GM12878 (cell line): ENCODE data around the gene PELI2. TPM values are rescaled to one million over a fixed set of nuclear protein-coding genes. Genes with fewer than 3 reads are reported as not detected.

ENCODE experiments used
- ATAC-seq: fragments of 200-7000 bp; cut with Tn5 transposase; 3 replicates; pipeline ENCODE4 v1.9.1; 2020; ENCODE audit warnings: mild to moderate bottlenecking, moderate library complexity
- BruUV-seq: library from RNA; stranded (reverse); fragments of 400-500 nt; replicated peaks from 2 replicates; lab custom pipeline; 2021; lab: Mats Ljungman, UMichigan
- CTCF ChIA-PET: fragments of 300-600 bp; sonication (Branson Sonifier 250); formaldehyde crosslinking; extraction: SDS; loops from one replicate; lab custom pipeline; 2021; ENCODE audit warnings: inconsistent platforms; lab: Yijun Ruan, JAX
- POLR2A ChIA-PET: fragments of 350-600 bp; formaldehyde crosslinking; extraction: SDS; loops from one replicate; lab custom pipeline; 2021; ENCODE audit warnings: inconsistent platforms; lab: Charles Lee
- RAD21 ChIA-PET: fragments of 300-600 bp; sonication (Branson Sonifier 250); formaldehyde crosslinking; loops from one replicate; lab custom pipeline; 2023; ENCODE audit warnings: antibody characterized with exemption; ENCODE audit not compliant: unreplicated experiment; lab: Charles Lee
- SMC1A ChIA-PET: fragments of 300-600 bp; sonication (Branson Sonifier 250); formaldehyde crosslinking; loops from one replicate; lab custom pipeline; 2023; ENCODE audit not compliant: unreplicated experiment, uncharacterized antibody; lab: Charles Lee
- DNase-seq: peaks from one replicate; pipeline ENCODE4 v3.0.0-alpha.2; 2011; ENCODE audit warnings: low read depth, low spot score
- FAIRE-seq: peaks from 3 replicates; lab custom pipeline; 2011; peaks lifted over from hg19 to GRCh38; lab: Jason Lieb, UNC
- H2AFZ ChIP-seq: 2 replicates; pipeline ENCODE4 v1.6.0; 2011; ENCODE audit warnings: low read depth, low read length, control low read depth; ENCODE audit not compliant: control insufficient read depth
- H3K27ac ChIP-seq: 2 replicates; pipeline ENCODE4 v1.5.1; 2011; ENCODE audit warnings: control low read depth; ENCODE audit not compliant: control insufficient read depth, insufficient read depth
- H3K27me3 ChIP-seq, 2 experiments: replicated peaks in 1 of 2; 2 replicates each; pipeline versions ENCODE4 v1.6.0 to v1.6.1; 2011; ENCODE audit warnings: low read length in 1 of 2; ENCODE audit not compliant: control insufficient read depth in 2 of 2, insufficient read depth in 2 of 2
- H3K36me3 ChIP-seq, 2 experiments: 2 replicates each; pipeline ENCODE4 v1.5.1; 2011; ENCODE audit warnings: low read length in 1 of 2; ENCODE audit not compliant: control insufficient read depth in 2 of 2, insufficient read depth in 2 of 2
- H3K4me1 ChIP-seq: 2 replicates; pipeline ENCODE4 v1.6.1; 2011; ENCODE audit warnings: mild to moderate bottlenecking, low read length, moderate library complexity, mixed read lengths; ENCODE audit not compliant: control insufficient read depth, insufficient read depth
- H3K4me2 ChIP-seq: 2 replicates; pipeline ENCODE4 v1.6.0; 2011; ENCODE audit warnings: control low read depth; ENCODE audit not compliant: control insufficient read depth, insufficient read depth
- H3K4me3 ChIP-seq: fragments of 200-600 bp; sonication (generic); 2 replicates; pipeline ENCODE4 v1.5.1; 2016
- H3K79me2 ChIP-seq: 2 replicates; pipeline ENCODE4 v1.6.0; 2011; ENCODE audit warnings: low read length; ENCODE audit not compliant: control insufficient read depth, insufficient read depth
- H3K9ac ChIP-seq: 2 replicates; pipeline ENCODE4 v1.8.0; 2011; ENCODE audit warnings: low read length, control low read depth, mixed read lengths; ENCODE audit not compliant: control insufficient read depth, insufficient read depth
- H3K9me3 ChIP-seq: replicated peaks from 3 replicates; pipeline ENCODE4 v1.5.1; 2011; ENCODE audit warnings: mild to moderate bottlenecking, low read length; ENCODE audit not compliant: control insufficient read depth, insufficient read depth
- H4K20me1 ChIP-seq: 2 replicates; pipeline ENCODE4 v1.6.0; 2011; ENCODE audit not compliant: control insufficient read depth, insufficient read depth
- ATF7 ChIP-seq: fragments of 450-650 bp; IDR thresholded peaks from 2 replicates; pipeline ENCODE4 v1.6.1; 2016; ENCODE audit warnings: low read depth, mild to moderate bottlenecking
- CHD1 ChIP-seq: IDR thresholded peaks from 2 replicates; pipeline ENCODE4 v1.6.1; 2012; ENCODE audit warnings: low read depth, low read length, improper control_type of control experiment
- CHD4 ChIP-seq: fragments of 200-600 bp; sonication (generic); IDR thresholded peaks from 2 replicates; pipeline ENCODE4 v1.6.1; 2016; ENCODE audit warnings: mild to moderate bottlenecking
- E2F8 ChIP-seq: fragments of 450-650 bp; IDR thresholded peaks from 2 replicates; pipeline ENCODE4 v1.6.1; 2018; ENCODE audit warnings: mild to moderate bottlenecking, low read depth, moderate library complexity; ENCODE audit not compliant: partially characterized antibody
- FOS ChIP-seq: IDR thresholded peaks from 3 replicates; pipeline ENCODE4 v1.6.1; 2011; ENCODE audit warnings: borderline replicate concordance; ENCODE audit not compliant: insufficient read length; ENCODE audit errors: extremely low read depth
- HDGF ChIP-seq: fragments of 450-650 bp; IDR thresholded peaks from 2 replicates; pipeline ENCODE4 v1.6.1; 2016; ENCODE audit warnings: antibody characterized with exemption
- MTA2 ChIP-seq: fragments of 450-650 bp; IDR thresholded peaks from 2 replicates; pipeline ENCODE4 v1.6.1; 2016; ENCODE audit warnings: low read depth, mild to moderate bottlenecking, moderate library complexity
- NR2C2 ChIP-seq: IDR thresholded peaks from 2 replicates; pipeline ENCODE4 v1.6.1; 2011; ENCODE audit warnings: borderline replicate concordance, low read depth; ENCODE audit not compliant: control insufficient read depth, insufficient read length
- NR2F1 ChIP-seq: fragments of 450-650 bp; conservative IDR thresholded peaks from 2 replicates; pipeline ENCODE4 v1.6.1; 2017; ENCODE audit warnings: mild to moderate bottlenecking
- RB1 ChIP-seq: fragments of 450-650 bp; formaldehyde crosslinking; IDR thresholded peaks from 2 replicates; pipeline ENCODE4 v1.6.1; 2017; ENCODE audit warnings: mild to moderate bottlenecking, borderline replicate concordance
- RBBP5 ChIP-seq: fragments of 200-600 bp; sonication (generic); conservative IDR thresholded peaks from 2 replicates; pipeline ENCODE4 v1.6.1; 2016
- SIN3A ChIP-seq: IDR thresholded peaks from 2 replicates; pipeline ENCODE4 v1.6.1; 2012; ENCODE audit warnings: low read depth, low read length, improper control_type of control experiment
- SUPT20H ChIP-seq: IDR thresholded peaks from 2 replicates; pipeline ENCODE4 v1.6.1; 2011; ENCODE audit warnings: low read depth, mild to moderate bottlenecking, low read length, moderate library complexity, borderline replicate concordance; ENCODE audit not compliant: control insufficient read depth
- TCF3 ChIP-seq: IDR thresholded peaks from 2 replicates; pipeline ENCODE4 v1.6.1; 2012; ENCODE audit warnings: low read depth, mild to moderate bottlenecking, low read length, borderline replicate concordance; ENCODE audit not compliant: insufficient read depth
- WGBS: methylation state at CpG from one replicate; pipeline ENCODE4 v1.1.6; 2016; ENCODE audit warnings: low lambda C conversion rate; ENCODE audit not compliant: insufficient replicate concordance, insufficient coverage; ENCODE audit errors: missing lambda C conversion rate; 5-methylcytosine and 5-hydroxymethylcytosine counted together
- in situ Hi-C: fragments of 300-500 bp; cut with MboI; formaldehyde crosslinking; loops from 9 replicates; pipeline ENCODE4 v1.14.3; 2018; ENCODE audit warnings: mixed read lengths
- intact Hi-C: fragments of 100-400 bp; cut with micrococcal nuclease; formaldehyde crosslinking; loops from one replicate; pipeline ENCODE4 v1.14.2; 2022; ENCODE audit not compliant: unreplicated experiment
- polyA plus RNA-seq, 11 experiments: library from polyadenylated mRNA; depleted of rRNA in 4 of 11; unstranded in 6 of 11; stranded (reverse) in 5 of 11; fragments of >200 nt; fragmentation: Nextera tagmentation in 4 of 11; fragmentation: Illumina TruSeq in 1 of 11; extraction: Ambion mirVana in 4 of 11; extraction: Trizol in 1 of 11; gene quantifications; 1 replicate in 1 of 11; 2 replicates in 10 of 11; pipeline versions ENCODE4 v1.2.1 to v1.2.3, GENCODE V29; 2011 to 2016; ENCODE audit warnings: inconsistent platforms in 2 of 11, missing spikeins in 2 of 11, low read depth in 1 of 11
- total RNA-seq, 4 experiments: library from RNA; depleted of rRNA in 3 of 4; stranded (reverse); fragments of >200 nt in 3 of 4; fragmentation: Illumina TruSeq in 1 of 4; extraction: Trizol in 1 of 4; gene quantifications; 2 replicates each; pipeline versions ENCODE4 v1.2.1 to v1.2.3, GENCODE V29; 2013 to 2021
- TF ChIP-seq, protein P1 (sequence below): fragments of 450-650 bp; IDR thresholded peaks from 2 replicates; pipeline ENCODE4 v1.6.1; 2014; ENCODE audit warnings: mild to moderate bottlenecking
- TF ChIP-seq, protein P2 (sequence below): fragments of 450-650 bp; IDR thresholded peaks from 2 replicates; pipeline ENCODE4 v1.6.1; 2016; ENCODE audit warnings: mild to moderate bottlenecking

The PELI2 gene
- total and polyA plus RNA-seq, 10 of the 15 experiments (the other 5 are each of a cell fraction or from before 2014, with no cell fraction given), result under 0.01 to 0.10 (median 0.01) TPM; not detected in 3

GRCh38 chr14:56198438-56198837, 80.2 kb downstream of the PELI2 start:
- no peak overlapping the region for H3K4me2 ChIP-seq
- no peak overlapping the region for H2AFZ ChIP-seq
- SMC1A ChIA-PET, result no interaction called here
- in situ Hi-C loops, result no loop called here
- FAIRE-seq (no peak), DNase-seq (no peak), ATAC-seq (no peak)
- H3K9ac ChIP-seq, result no peak overlapping the region
- H3K4me1 ChIP-seq, result peaks cover 22% of the 10 kb centered on the region; the same call in 1 of the 2 replicates
- no peak overlapping the region for H3K4me3 ChIP-seq
- H3K27me3 ChIP-seq, result no peaks in the 10 kb centered on the region
- intact Hi-C loops, result no loop called here
- WGBS, result 93% methylated on average over 2 of the region's 2 CpGs
- H3K27ac ChIP-seq, result no peak overlapping the region
- no peaks in the 10 kb centered on the region for H3K36me3 ChIP-seq
- RAD21 ChIA-PET, result no interaction called here
- no TSS peak for BruUV-seq
- TF ChIP-seq, protein P1, sequence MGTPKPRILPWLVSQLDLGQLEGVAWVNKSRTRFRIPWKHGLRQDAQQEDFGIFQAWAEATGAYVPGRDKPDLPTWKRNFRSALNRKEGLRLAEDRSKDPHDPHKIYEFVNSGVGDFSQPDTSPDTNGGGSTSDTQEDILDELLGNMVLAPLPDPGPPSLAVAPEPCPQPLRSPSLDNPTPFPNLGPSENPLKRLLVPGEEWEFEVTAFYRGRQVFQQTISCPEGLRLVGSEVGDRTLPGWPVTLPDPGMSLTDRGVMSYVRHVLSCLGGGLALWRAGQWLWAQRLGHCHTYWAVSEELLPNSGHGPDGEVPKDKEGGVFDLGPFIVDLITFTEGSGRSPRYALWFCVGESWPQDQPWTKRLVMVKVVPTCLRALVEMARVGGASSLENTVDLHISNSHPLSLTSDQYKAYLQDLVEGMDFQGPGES, result no peak
- TF ChIP-seq RB1, result no peak
- TF ChIP-seq FOS, result no peak
- TF ChIP-seq, protein P2, sequence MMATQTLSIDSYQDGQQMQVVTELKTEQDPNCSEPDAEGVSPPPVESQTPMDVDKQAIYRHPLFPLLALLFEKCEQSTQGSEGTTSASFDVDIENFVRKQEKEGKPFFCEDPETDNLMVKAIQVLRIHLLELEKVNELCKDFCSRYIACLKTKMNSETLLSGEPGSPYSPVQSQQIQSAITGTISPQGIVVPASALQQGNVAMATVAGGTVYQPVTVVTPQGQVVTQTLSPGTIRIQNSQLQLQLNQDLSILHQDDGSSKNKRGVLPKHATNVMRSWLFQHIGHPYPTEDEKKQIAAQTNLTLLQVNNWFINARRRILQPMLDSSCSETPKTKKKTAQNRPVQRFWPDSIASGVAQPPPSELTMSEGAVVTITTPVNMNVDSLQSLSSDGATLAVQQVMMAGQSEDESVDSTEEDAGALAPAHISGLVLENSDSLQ, result no peak
- TF ChIP-seq HDGF, result no peak
- TF ChIP-seq SIN3A, result no peak
- TF ChIP-seq MTA2, result no peak
- TF ChIP-seq E2F8, result no peak
- no peak for TF ChIP-seq CHD1
- TF ChIP-seq RBBP5, result no peak
- no peak for TF ChIP-seq ATF7
- TF ChIP-seq NR2F1, result no peak
- TF ChIP-seq TCF3, result no peak
- no peak for TF ChIP-seq NR2C2
- TF ChIP-seq SUPT20H, result no peak
- no peak for TF ChIP-seq CHD4
- CTCF ChIA-PET, result no interaction called here
- no peaks in the 10 kb centered on the region for H3K79me2 ChIP-seq
- no peaks in the 10 kb centered on the region for H4K20me1 ChIP-seq
- POLR2A ChIA-PET, result no interaction called here
- no peaks in the 10 kb centered on the region for H3K9me3 ChIP-seq
